ENCODE data around the gene NAGK. TPM values are rescaled to one million over a fixed set of nuclear protein-coding genes. Genes with fewer than 3 reads are reported as not detected.
A peak's percentile ranks its signal among the peaks of the same experiment; 100 is the strongest.
"Not testable (repeated sequence)": the region's sequence is repeated elsewhere in the genome, so short reads cannot be mapped to it uniquely, and the experiment has no call there.

The NAGK gene
- total and polyA plus RNA-seq, 12 donors, result 56.8 to 262 (median 85.1) TPM

DNA sequence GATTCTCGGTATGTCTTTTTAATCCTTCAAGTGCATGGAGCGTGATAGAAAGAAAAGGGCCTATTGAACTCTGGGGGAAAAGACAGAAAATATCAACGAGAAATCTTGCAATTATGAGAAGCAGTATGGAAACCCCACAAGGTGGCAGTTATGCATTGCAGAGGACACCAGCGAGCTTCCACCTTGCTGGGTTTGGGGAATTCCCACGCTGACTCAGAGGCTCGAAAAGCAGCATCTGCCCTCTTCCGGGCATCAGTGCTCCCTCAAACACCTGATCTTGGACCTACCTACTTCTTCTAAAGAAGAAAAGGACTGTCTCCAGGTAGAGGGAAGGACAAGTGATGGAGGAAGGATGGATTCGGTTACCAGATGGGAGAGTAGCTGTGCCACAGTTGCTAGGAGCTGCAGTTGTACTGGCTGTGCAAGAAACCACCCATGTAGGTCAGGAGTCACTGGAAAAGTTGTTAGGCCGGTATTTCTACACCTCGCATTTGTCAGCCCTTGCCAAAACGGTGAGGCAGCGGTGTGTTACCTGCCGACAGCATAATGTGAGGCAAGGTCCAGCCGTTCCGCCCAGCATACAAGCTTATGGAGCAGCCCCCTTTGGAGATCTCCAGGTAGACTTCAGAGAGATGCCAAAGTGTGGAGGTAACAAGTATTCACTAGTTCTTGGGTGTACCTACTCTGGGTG is 44.8 kb upstream of the NAGK start:
- H3K27ac ChIP-seq; DNase-seq; H3K27me3 ChIP-seq; H3K4me3 ChIP-seq; H3K4me1 ChIP-seq (replicated peaks in 1 of 2); H3K9me3 ChIP-seq (replicated peaks in 1 of 3); intact Hi-C loops (cut with DNase I); H3K36me3 ChIP-seq (replicated peaks in 1 of 2): not testable (repeated sequence)
- TF ChIP-seq, protein P1, sequence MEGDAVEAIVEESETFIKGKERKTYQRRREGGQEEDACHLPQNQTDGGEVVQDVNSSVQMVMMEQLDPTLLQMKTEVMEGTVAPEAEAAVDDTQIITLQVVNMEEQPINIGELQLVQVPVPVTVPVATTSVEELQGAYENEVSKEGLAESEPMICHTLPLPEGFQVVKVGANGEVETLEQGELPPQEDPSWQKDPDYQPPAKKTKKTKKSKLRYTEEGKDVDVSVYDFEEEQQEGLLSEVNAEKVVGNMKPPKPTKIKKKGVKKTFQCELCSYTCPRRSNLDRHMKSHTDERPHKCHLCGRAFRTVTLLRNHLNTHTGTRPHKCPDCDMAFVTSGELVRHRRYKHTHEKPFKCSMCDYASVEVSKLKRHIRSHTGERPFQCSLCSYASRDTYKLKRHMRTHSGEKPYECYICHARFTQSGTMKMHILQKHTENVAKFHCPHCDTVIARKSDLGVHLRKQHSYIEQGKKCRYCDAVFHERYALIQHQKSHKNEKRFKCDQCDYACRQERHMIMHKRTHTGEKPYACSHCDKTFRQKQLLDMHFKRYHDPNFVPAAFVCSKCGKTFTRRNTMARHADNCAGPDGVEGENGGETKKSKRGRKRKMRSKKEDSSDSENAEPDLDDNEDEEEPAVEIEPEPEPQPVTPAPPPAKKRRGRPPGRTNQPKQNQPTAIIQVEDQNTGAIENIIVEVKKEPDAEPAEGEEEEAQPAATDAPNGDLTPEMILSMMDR (IDR thresholded peaks at IDR 0.05), result peak in 1 of 6 experiments; percentile 8
- 63 to 74% (median 70%) methylated on average over 11 to 15 of the region's 15 CpGs for WGBS, 4 donors

DNA sequence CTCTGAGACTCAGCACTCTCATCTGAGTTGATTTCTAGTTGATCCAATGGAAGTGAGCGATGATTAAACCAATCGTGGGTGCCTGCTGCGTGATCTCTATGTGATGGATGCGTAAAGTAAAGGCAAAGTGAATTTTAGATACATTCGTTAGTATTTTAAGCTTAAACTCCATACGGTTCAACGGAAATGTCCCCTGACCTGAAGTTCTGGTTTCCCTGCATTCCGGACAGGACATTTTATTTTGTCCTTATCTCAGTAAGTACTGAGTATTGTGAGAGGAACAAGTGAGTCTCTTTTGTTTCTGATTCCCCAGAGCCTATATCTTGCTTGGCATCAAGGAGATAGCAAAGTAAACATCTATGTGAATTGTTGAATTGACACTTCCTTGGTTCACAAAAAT is 32.2 kb upstream of the NAGK start:
- DNase-seq; intact Hi-C loops (cut with DNase I); H3K4me3 ChIP-seq: not testable (repeated sequence)

DNA sequence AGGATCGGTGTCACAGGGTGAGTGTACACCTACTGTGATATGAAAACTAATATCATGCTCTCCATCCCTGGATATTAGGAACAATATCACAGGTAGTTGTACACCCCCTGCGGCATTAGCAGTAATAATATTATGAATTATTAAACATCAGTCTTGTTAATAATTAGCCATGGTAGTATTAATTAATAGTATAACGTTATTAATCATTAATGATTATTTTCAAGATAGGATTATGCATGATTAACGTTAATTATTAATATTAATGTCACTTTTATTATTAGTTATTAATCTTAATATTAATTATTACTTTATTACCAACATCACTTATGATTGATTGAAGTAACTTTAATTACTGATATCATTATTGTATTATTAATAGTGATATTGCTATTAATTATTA is 26.2 kb upstream of the NAGK start:
- H3K36me3 ChIP-seq (replicated peaks in 1 of 2), result no peaks in the 10 kb centered on the region
- intact Hi-C loops (cut with DNase I), result no loop called here
- H3K4me3 ChIP-seq, result no peak overlapping the region
- TF ChIP-seq POLR2A (IDR thresholded peaks at IDR 0.05), result no peak
- TF ChIP-seq, protein P1 (IDR thresholded peaks at IDR 0.05), result no peak
- H3K9me3 ChIP-seq (replicated peaks in 1 of 3), result no peaks in the 10 kb centered on the region
- no peaks in the 10 kb centered on the region for H3K4me1 ChIP-seq (replicated peaks in 1 of 2)
- no peak for DNase-seq
- WGBS, 4 donors, result 63 to 74% (median 68%) methylated on average over 4 of the region's 4 CpGs
- no peaks in the 10 kb centered on the region for H3K27me3 ChIP-seq
- H3K27ac ChIP-seq, result no peak overlapping the region

More for the DNA sequence above, 32.2 kb upstream of the NAGK start:
- H3K9me3 ChIP-seq (replicated peaks in 1 of 3); H3K27me3 ChIP-seq; H3K4me1 ChIP-seq (replicated peaks in 1 of 2); H3K27ac ChIP-seq; H3K36me3 ChIP-seq (replicated peaks in 1 of 2): not testable (repeated sequence)
- WGBS, 4 donors, result 84 to 90% (median 87%) methylated on average over 5 to 8 of the region's 8 CpGs

DNA sequence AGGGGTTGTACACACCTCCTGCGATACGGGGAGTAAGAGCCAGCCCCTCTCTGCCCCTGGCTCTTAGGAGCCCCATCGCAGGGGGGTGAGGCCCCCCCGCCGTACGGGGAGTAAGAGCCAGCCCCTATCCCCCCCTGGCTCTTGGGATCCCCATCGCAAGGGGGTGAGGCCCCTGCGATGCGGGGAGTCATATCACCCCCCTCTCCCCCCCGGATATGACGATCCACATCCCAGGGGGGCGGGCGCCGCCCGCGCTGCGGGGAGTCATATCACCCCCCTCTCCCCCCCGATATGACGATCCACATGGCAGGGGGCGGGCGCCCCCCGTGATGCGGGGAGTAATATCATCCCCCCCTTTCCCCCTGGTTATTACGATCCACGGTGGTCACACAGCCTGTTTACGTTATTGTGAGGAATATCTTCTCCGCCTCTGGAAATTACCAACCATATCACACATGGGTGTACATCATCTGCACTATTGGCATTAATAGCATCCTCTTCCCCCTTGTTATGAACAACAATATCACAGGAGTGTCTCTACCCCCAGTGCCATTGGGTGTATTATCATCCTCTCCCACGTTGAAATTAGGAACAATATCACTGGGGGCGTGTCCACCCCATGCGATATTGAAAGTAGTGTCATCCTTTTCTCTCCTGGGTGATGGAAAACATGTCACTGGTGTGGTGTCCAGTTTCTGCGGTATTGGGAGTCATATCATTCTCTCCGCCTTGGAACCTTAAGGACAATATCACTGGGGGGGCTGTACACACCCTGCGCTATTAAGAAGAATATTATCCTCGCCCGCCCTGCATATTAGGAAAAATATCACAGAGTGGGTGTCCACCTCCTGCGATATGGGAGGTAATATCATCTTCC is 24.7 kb upstream of the NAGK start:
- no peak for DNase-seq
- Histone ChIP-seq H3K36me3 (replicated peaks in 1 of 2) (no peaks in the 10 kb centered on the region), H3K4me1 (replicated peaks in 1 of 2) (no peaks in the 10 kb centered on the region), H3K27ac (no peak overlapping the region), H3K9me3 (replicated peaks in 1 of 3) (no peaks in the 10 kb centered on the region), H3K27me3 (no peaks in the 10 kb centered on the region), H3K4me3 (no peak overlapping the region)
- 76 to 82% (median 78%) methylated on average over 18 to 36 of the region's 36 CpGs for WGBS, 4 donors
- TF ChIP-seq, protein P1 (IDR thresholded peaks at IDR 0.05), result no peak
- no peak for TF ChIP-seq POLR2A (IDR thresholded peaks at IDR 0.05)
- intact Hi-C loops (cut with DNase I), result no loop called here
